ENCODE measurements around the gene EXD1. TPM values are rescaled to one million over a fixed set of nuclear protein-coding genes. Genes with fewer than 3 reads are reported as not detected.

The EXD1 gene
- total and polyA plus RNA-seq, 9 of the 15 experiments (the other 6 are each of a cell fraction or from before 2014, with no cell fraction given): not detected

DNA sequence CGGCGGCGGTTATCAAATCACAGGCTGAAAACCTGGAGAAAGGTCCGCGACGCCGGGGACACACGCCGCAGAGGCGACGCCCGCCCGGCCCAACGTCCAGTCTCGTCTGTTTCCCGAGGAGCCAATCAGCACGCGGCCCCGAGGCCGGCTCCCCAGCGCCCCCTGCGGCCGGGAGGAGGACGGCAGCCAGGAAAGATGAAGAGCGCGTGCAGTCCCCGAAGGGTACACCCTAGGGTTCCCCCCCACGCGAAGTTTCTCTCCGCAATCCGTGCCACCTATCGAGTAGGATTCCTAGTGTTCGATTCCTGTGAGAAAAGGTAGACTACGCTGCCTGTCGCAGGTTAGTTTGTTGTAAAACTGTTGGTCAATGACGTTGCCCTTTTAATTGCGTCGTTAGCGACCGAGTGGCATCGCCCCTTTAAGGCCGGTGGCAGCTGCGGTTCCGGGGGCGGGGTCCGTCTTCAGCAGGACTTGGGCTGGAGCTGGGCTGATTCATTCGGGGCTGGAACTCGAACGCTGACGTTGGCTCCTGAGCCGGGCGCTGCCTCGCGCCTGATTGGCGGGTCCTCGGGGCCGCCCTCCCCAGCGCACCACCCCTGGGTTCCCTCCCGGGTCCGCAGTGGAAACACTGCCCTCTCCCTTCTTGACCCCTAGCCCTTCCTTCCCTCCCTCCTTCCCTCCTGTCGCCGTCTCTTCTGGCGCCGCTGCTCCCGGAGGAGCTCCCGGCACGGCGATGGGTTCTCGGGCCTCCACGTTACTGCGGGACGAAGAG is at the start of gene EXD1, which contains the start of gene CHP1 (continued):
- TF ChIP-seq MBD1 (CRISPR knock-in tag; IDR thresholded peaks at IDR 0.05): no peak
- TF ChIP-seq, protein P1, sequence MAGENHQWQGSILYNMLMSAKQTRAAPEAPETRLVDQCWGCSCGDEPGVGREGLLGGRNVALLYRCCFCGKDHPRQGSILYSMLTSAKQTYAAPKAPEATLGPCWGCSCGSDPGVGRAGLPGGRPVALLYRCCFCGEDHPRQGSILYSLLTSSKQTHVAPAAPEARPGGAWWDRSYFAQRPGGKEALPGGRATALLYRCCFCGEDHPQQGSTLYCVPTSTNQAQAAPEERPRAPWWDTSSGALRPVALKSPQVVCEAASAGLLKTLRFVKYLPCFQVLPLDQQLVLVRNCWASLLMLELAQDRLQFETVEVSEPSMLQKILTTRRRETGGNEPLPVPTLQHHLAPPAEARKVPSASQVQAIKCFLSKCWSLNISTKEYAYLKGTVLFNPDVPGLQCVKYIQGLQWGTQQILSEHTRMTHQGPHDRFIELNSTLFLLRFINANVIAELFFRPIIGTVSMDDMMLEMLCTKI (IDR thresholded peaks at IDR 0.05; ENCODE audit: partially characterized antibody): no peak
- TF ChIP-seq ZFP1 (CRISPR knock-in tag; IDR thresholded peaks at IDR 0.05): no peak
- peak; percentile 80 for TF ChIP-seq POLR2B (IDR thresholded peaks at IDR 0.05; ENCODE audit: low read depth, partially characterized antibody)
- peak; percentile 84 for TF ChIP-seq HDAC2 (IDR thresholded peaks at IDR 0.05)
- no peak for TF ChIP-seq HNRNPL (IDR thresholded peaks at IDR 0.05; ENCODE audit: low read depth, low read length)
- TF ChIP-seq ZNF24 (IDR thresholded peaks at IDR 0.05): peak; percentile 48; the same call in 1 of the 2 replicates
- TF ChIP-seq PREB (CRISPR knock-in tag; IDR thresholded peaks at IDR 0.05): no peak
- TF ChIP-seq FOXJ2 (tag; IDR thresholded peaks at IDR 0.05): no peak
- peak; percentile 89 for TF ChIP-seq SMAD4 (CRISPR knock-in tag; conservative IDR thresholded peaks at IDR 0.05)
- 0 out of 2 replicates have a peak, but pooled peaks have one; percentile 2 for TF ChIP-seq BRD4 (IDR thresholded peaks at IDR 0.05)
- TF ChIP-seq SRSF3 (IDR thresholded peaks at IDR 0.05; ENCODE audit: insufficient read depth, low read length): no peak
- no peak for TF ChIP-seq ZNF184 (CRISPR knock-in tag; IDR thresholded peaks at IDR 0.05)
- TF ChIP-seq, protein P2, sequence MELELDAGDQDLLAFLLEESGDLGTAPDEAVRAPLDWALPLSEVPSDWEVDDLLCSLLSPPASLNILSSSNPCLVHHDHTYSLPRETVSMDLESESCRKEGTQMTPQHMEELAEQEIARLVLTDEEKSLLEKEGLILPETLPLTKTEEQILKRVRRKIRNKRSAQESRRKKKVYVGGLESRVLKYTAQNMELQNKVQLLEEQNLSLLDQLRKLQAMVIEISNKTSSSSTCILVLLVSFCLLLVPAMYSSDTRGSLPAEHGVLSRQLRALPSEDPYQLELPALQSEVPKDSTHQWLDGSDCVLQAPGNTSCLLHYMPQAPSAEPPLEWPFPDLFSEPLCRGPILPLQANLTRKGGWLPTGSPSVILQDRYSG (tag; conservative IDR thresholded peaks at IDR 0.05; ENCODE audit: low read depth): peak; percentile 48; the same call in 1 of the 2 replicates
- TF ChIP-seq TAF1 (IDR thresholded peaks at IDR 0.05; ENCODE audit: control insufficient read depth, extremely low read depth, insufficient read depth, low read length, severe bottlenecking): peak; percentile 83
- peak; percentile 83; the same call in 1 of the 2 replicates for TF ChIP-seq JUN (IDR thresholded peaks at IDR 0.05; ENCODE audit: borderline replicate concordance, low read depth, low read length)
- TF ChIP-seq JUN (CRISPR knock-in tag; IDR thresholded peaks at IDR 0.05; ENCODE audit: borderline replicate concordance): peak; percentile 60; the same call in 1 of the 2 replicates
- peak; percentile 93 for TF ChIP-seq ATF7 (IDR thresholded peaks at IDR 0.05)
- no peak for TF ChIP-seq ZC3H11A (IDR thresholded peaks at IDR 0.05; ENCODE audit: low read depth, low read length)
- TF ChIP-seq CREB1 (IDR thresholded peaks at IDR 0.05): peak; percentile 82
- TF ChIP-seq CREB1 (CRISPR knock-in tag; IDR thresholded peaks at IDR 0.05): peak; percentile 92
- TF ChIP-seq ZKSCAN3 (CRISPR knock-in tag; IDR thresholded peaks at IDR 0.05): no peak
- TF ChIP-seq PRMT5 (CRISPR knock-in tag; IDR thresholded peaks at IDR 0.05): 0 out of 2 replicates have a peak, but pooled peaks have one; percentile 30
- TF ChIP-seq KLF6 (CRISPR knock-in tag; IDR thresholded peaks at IDR 0.05; ENCODE audit: borderline replicate concordance): no peak
- TF ChIP-seq PYGO2 (tag; IDR thresholded peaks at IDR 0.05): no peak

All from K562 (cell line).